Astrocyte (in vitro differentiated cells and primary cell): ENCODE data around the gene CRYBB2.

Experiments used
- EZH2 ChIP-seq: IDR thresholded peaks from 2 replicates; pipeline ENCODE4 v1.6.1; 2012; ENCODE audit warnings: mild to moderate bottlenecking, low read length, inconsistent platforms; ENCODE audit not compliant: insufficient read depth
- TF ChIP-seq, protein P1 (sequence below): IDR thresholded peaks from 2 replicates; pipeline ENCODE4 v1.5.1; 2011; ENCODE audit warnings: low read depth, mild to moderate bottlenecking, inconsistent platforms, low read length, moderate library complexity; ENCODE audit not compliant: insufficient read depth

DNA sequence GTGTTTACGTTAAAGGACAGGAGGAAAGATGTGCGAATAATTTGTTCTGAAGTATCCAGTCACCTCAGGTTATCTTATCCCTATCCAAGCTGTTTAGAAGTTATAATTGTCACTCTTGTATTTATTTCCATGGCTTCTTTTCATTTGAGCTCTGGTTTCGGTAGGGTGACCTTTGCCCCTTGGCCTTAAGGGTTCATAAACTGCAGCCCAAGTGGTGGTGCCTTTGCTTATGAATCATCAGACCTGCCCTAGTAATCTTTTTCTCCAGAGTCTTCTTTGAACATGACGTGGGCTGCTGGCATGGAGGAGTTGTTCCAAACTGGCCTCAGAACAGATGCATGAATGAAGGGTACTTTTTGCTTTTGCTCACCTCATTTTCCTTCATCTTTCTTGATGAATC lies 26.3 kb upstream of the CRYBB2 start:
- TF ChIP-seq, protein P1, sequence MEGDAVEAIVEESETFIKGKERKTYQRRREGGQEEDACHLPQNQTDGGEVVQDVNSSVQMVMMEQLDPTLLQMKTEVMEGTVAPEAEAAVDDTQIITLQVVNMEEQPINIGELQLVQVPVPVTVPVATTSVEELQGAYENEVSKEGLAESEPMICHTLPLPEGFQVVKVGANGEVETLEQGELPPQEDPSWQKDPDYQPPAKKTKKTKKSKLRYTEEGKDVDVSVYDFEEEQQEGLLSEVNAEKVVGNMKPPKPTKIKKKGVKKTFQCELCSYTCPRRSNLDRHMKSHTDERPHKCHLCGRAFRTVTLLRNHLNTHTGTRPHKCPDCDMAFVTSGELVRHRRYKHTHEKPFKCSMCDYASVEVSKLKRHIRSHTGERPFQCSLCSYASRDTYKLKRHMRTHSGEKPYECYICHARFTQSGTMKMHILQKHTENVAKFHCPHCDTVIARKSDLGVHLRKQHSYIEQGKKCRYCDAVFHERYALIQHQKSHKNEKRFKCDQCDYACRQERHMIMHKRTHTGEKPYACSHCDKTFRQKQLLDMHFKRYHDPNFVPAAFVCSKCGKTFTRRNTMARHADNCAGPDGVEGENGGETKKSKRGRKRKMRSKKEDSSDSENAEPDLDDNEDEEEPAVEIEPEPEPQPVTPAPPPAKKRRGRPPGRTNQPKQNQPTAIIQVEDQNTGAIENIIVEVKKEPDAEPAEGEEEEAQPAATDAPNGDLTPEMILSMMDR = no peak
- TF ChIP-seq EZH2 = no peak
